GM23338 (cell line): ENCODE results near the gene SNX11. TPM values are rescaled to one million over a fixed set of nuclear protein-coding genes. Genes with fewer than 3 reads are reported as not detected.

ENCODE experiments used
- ATAC-seq: fragments of 200-7000 bp; cut with Tn5 transposase; 3 replicates; pipeline ENCODE4 v1.9.1; 2020
- DNase-seq: peaks from one replicate; pipeline ENCODE4 v3.0.0-alpha.2; 2015; ENCODE audit warnings: low spot score
- H2AFZ ChIP-seq: fragments of 200-600 bp; sonication (generic); 2 replicates; pipeline ENCODE4 v1.8.0; 2016; ENCODE audit warnings: antibody characterized with exemption, mild to moderate bottlenecking, moderate library complexity
- H3F3A ChIP-seq: fragments of 200-600 bp; sonication (generic); replicated peaks from 2 replicates; pipeline ENCODE4 v1.8.0; 2017; ENCODE audit warnings: antibody characterized with exemption, mixed run types, low read depth
- H3K27ac ChIP-seq: fragments of 200-600 bp; sonication (generic); 2 replicates; pipeline ENCODE4 v1.6.1; 2016; ENCODE audit warnings: low read depth
- H3K27me3 ChIP-seq: fragments of 200-600 bp; sonication (generic); 2 replicates; pipeline ENCODE4 v1.8.0; 2016; ENCODE audit warnings: mild to moderate bottlenecking, mixed run types, moderate library complexity; ENCODE audit not compliant: insufficient read depth
- H3K36me3 ChIP-seq: fragments of 200-600 bp; sonication (generic); 2 replicates; pipeline ENCODE4 v1.8.0; 2016; ENCODE audit warnings: mild to moderate bottlenecking; ENCODE audit not compliant: insufficient read depth
- H3K4me1 ChIP-seq: fragments of 200-600 bp; sonication (generic); 2 replicates; pipeline ENCODE4 v1.8.0; 2016; ENCODE audit warnings: mild to moderate bottlenecking, moderate library complexity; ENCODE audit not compliant: insufficient read depth
- H3K4me2 ChIP-seq: fragments of 200-600 bp; sonication (generic); 2 replicates; pipeline ENCODE4 v1.7.1; 2017; ENCODE audit warnings: mixed run types
- H3K4me3 ChIP-seq: fragments of 200-600 bp; sonication (generic); 2 replicates; pipeline ENCODE4 v1.6.1; 2016; ENCODE audit warnings: mixed run types
- H3K79me2 ChIP-seq: fragments of 200-600 bp; sonication (generic); replicated peaks from 2 replicates; pipeline ENCODE4 v1.8.0; 2017; ENCODE audit warnings: mild to moderate bottlenecking; ENCODE audit not compliant: insufficient read depth
- H3K9me2 ChIP-seq: fragments of 200-600 bp; sonication (generic); 2 replicates; pipeline ENCODE4 v1.8.0; 2017; ENCODE audit not compliant: insufficient read depth
- H4K20me1 ChIP-seq: fragments of 200-600 bp; sonication (generic); replicated peaks from 2 replicates; pipeline ENCODE4 v1.8.0; 2017; ENCODE audit warnings: mild to moderate bottlenecking; ENCODE audit not compliant: insufficient read depth
- H3K27ac Mint-ChIP-seq: 2 replicates; pipeline ENCODE4 v1.8.0; 2020; ENCODE audit warnings: inconsistent platforms, mild to moderate bottlenecking, moderate library complexity, mixed read lengths
- H3K27me3 Mint-ChIP-seq: 3 replicates; pipeline ENCODE4 v1.8.0; 2022; ENCODE audit warnings: low read depth, mild to moderate bottlenecking, moderate library complexity, mixed read lengths, inconsistent platforms; ENCODE audit not compliant: insufficient read depth, poor library complexity
- H3K36me3 Mint-ChIP-seq: 3 replicates; pipeline ENCODE4 v1.8.0; 2021; ENCODE audit warnings: low read depth, mild to moderate bottlenecking, inconsistent platforms, moderate library complexity, mixed read lengths
- H3K4me1 Mint-ChIP-seq: 3 replicates; pipeline ENCODE4 v1.8.0; 2020; ENCODE audit warnings: mild to moderate bottlenecking, inconsistent platforms, mixed read lengths
- H3K4me3 Mint-ChIP-seq: 3 replicates; pipeline ENCODE4 v1.8.0; 2021; ENCODE audit warnings: moderate library complexity, mild to moderate bottlenecking, inconsistent platforms, mixed read lengths
- H3K9me3 Mint-ChIP-seq: 3 replicates; pipeline ENCODE4 v1.8.0; 2020; ENCODE audit warnings: moderate library complexity, mild to moderate bottlenecking, inconsistent platforms, mixed read lengths
- ETS1 ChIP-seq: IDR thresholded peaks from 2 replicates; pipeline ENCODE4 v1.6.1; 2016; ENCODE audit warnings: antibody characterized with exemption
- EZH2 ChIP-seq: fragments of 200-600 bp; sonication (generic); IDR thresholded peaks from one replicate; pipeline ENCODE4 v1.8.0; 2017; ENCODE audit warnings: antibody characterized with exemption, mild to moderate bottlenecking, low read depth; ENCODE audit not compliant: unreplicated experiment
- EZH2phosphoT487 ChIP-seq: fragments of 200-600 bp; sonication (generic); IDR thresholded peaks from one replicate; pipeline ENCODE4 v1.8.1; 2018; ENCODE audit warnings: antibody characterized with exemption; ENCODE audit not compliant: unreplicated experiment
- JUNB ChIP-seq: IDR thresholded peaks from one replicate; pipeline ENCODE4 v1.6.1; 2016; ENCODE audit warnings: antibody characterized with exemption; ENCODE audit not compliant: unreplicated experiment
- REST ChIP-seq: IDR thresholded peaks from one replicate; pipeline ENCODE4 v1.6.1; 2018; ENCODE audit warnings: antibody characterized with exemption; ENCODE audit not compliant: unreplicated experiment
- STAT1 ChIP-seq: IDR thresholded peaks from one replicate; pipeline ENCODE4 v1.6.1; 2016; ENCODE audit warnings: antibody characterized with exemption; ENCODE audit not compliant: unreplicated experiment
- ZNF114 ChIP-seq: fragments of 250-450 bp; sonication (Bioruptor Pico); IDR thresholded peaks from 2 replicates; pipeline ENCODE4 v1.5.0; 2020; ENCODE audit warnings: mild to moderate bottlenecking, moderate library complexity
- ZNF331 ChIP-seq: fragments of 250-450 bp; sonication (Bioruptor Pico); IDR thresholded peaks from 2 replicates; pipeline ENCODE4 v1.5.0; 2020; ENCODE audit warnings: low read depth, mild to moderate bottlenecking, moderate library complexity
- ZNF462 ChIP-seq: fragments of 250-450 bp; sonication (Bioruptor Pico); IDR thresholded peaks from 2 replicates; pipeline ENCODE4 v1.5.0; 2020; ENCODE audit warnings: mild to moderate bottlenecking, moderate library complexity
- polyA plus RNA-seq: library from polyadenylated mRNA; unstranded; fragments of >200 nt; fragmentation: Nextera tagmentation; extraction: Ambion mirVana; gene quantifications from 2 replicates; pipeline ENCODE4 v1.2.1, GENCODE V29; 2016
- total RNA-seq: library from RNA; depleted of rRNA; stranded (reverse); fragments of >200 nt; shearing (Covaris generic); gene quantifications from 2 replicates; pipeline ENCODE4 v1.2.3, GENCODE V29; 2014

The SNX11 gene
- total and polyA plus RNA-seq, 2 experiments from 2014 or later = 7.9 to 16.3 TPM

DNA sequence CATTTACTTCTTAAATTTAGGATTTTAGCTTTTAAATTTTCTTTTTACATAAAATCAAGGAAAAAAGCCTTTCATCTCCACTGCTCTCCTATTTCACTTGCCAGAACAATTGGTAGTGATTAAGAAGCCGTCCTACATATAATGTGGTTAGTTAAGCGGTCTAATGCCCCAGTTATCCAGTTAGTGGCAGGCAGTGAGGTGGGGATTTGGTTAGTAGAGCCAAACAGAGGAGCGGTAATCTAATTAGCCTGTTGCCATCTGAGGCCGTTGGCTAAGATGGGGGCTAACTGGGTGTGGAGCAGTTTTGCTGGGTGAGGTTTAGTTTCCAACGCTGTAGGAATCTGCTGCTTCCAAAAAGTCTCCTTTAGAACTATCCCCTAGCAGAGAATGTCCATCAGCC lies 22.4 kb downstream of the SNX11 start:
- Mint-ChIP-seq H3K4me1 (peaks cover 10% of the 10 kb centered on the region; the same call in 2 of the 3 replicates), H3K36me3 (no peaks in the 10 kb centered on the region), H3K27ac (no peak overlapping the region), H3K27me3 (peaks cover 8% of the 10 kb centered on the region), H3K9me3 (no peaks in the 10 kb centered on the region), H3K4me3 (no peak overlapping the region)
- ATAC-seq = no peak
- Histone ChIP-seq H3K79me2 (no peaks in the 10 kb centered on the region), H3F3A (no peaks in the 10 kb centered on the region), H3K36me3 (peaks cover 2% of the 10 kb centered on the region; the same call in 1 of the 2 replicates), H2AFZ (no peak overlapping the region), H3K27ac (no peak overlapping the region), H3K9me2 (no peaks in the 10 kb centered on the region), H3K4me2 (no peak overlapping the region), H3K27me3 (no peaks in the 10 kb centered on the region), H3K4me1 (peaks cover 10% of the 10 kb centered on the region), H3K4me3 (no peak overlapping the region), H4K20me1 (no peaks in the 10 kb centered on the region)
- no peak for TF ChIP-seq STAT1
- TF ChIP-seq ZNF331 (CRISPR knock-in tag) = no peak
- TF ChIP-seq EZH2phosphoT487 = no peak
- TF ChIP-seq REST = no peak
- TF ChIP-seq ZNF462 (CRISPR knock-in tag) = no peak
- TF ChIP-seq ETS1 = no peak
- no peak for TF ChIP-seq ZNF114 (CRISPR knock-in tag)
- no peak for TF ChIP-seq EZH2
- no peak for TF ChIP-seq JUNB
- DNase-seq = no peak
